Stimulated activated CD8-positive, alpha-beta memory T cell treated with anti-CD3 and anti-CD28 coated beads, Interleukin-7, amount 100 ng/mL, for 4 hours (primary cell): ENCODE results near the gene MAPK4.

Experiments
- DNase-seq, 2 donors: peaks; one replicate each; pipeline ENCODE4 v3.0.0-alpha.2; 2020; ENCODE audit warnings: low read depth in 2 of 2

MAPK4 gene

DNA sequence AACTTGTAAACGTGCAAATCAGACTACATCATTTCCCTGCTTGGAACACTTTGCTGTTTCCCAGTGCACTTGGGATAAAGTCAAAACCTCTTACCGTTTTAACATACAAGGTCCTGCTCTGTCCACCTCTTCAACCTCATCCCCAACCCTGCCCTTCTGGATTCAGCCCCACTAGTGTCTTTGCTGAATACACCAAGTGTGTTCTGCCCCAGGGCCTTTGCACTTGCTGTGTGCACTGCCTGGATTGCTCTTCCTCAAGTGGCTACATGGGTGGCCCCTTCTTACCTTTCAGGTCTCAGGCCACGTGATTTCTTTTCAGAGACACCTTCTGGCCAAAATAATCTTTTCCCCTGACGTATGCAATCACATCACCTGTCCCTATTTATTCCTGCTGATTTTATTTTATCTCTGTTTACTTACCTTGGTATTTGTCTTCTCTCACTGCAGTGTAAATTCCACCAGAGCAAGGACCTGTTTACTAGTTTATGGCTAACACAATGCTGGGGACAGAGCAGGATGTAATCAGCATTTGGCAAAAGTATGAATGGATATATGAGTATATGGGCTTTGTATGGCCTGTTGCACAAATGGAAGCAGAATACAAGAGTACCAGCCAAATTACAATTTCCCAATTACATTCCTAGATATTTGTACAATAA is 63.9 kb downstream of the MAPK4 start:
- no peak for DNase-seq

GRCh38 chr18:50624981-50625380 is 65.1 kb downstream of the MAPK4 start:
- no peak for DNase-seq

DNA sequence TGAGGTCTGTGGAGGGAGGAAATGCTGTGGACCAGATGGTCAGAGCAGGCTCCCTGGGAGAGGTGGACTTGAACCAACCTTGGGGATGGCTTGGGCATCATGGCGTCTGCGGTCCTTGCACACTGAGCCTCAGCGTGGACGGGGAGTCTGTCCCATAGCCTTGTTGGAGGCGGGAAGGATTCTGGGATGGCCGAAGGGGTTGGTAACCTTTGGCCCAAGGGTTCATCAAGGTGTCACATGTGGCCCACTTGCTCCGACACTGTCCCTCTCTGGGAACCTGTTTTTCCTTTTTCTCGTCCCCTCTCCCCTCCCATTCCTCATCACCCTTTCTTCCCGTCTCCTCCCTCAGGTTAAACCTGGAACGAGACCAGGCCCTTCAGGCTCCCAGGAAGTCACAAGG is 66.4 kb downstream of the MAPK4 start:
- no peak for DNase-seq

GRCh38 chr18:50627594-50628532 is 68.0 kb downstream of the MAPK4 start:
- DNase-seq, result no peak

- DNase-seq, result no peak
Observed at GRCh38 chr18:50628533-50628905, 68.6 kb downstream of the MAPK4 start.

DNA sequence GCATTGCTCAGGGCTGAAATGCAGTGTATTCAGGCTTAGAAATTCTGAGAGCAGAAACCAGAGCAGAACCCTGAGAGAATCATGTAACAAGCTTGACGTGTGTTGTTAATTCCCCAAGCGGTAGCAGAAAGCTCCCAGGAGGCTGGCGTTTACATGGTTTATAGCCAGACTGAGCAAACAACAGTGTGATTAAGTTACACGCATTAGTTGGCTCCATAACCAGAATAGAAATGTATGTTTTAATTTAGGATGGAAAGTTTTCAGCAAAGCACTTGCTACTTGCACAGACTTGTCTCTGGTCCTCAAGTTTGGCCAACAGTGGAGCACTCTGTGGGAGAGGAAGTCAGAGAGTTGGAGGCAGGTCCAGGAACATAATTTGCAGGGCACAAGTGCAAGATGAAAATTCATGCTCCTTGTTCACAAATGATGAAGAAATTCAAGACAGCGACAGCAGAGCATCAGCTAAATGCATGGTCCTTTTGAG is 69.3 kb downstream of the MAPK4 start:
- no peak for DNase-seq

GRCh38 chr18:50630895-50631294 is 71.0 kb downstream of the MAPK4 start:
- no peak for DNase-seq

DNA sequence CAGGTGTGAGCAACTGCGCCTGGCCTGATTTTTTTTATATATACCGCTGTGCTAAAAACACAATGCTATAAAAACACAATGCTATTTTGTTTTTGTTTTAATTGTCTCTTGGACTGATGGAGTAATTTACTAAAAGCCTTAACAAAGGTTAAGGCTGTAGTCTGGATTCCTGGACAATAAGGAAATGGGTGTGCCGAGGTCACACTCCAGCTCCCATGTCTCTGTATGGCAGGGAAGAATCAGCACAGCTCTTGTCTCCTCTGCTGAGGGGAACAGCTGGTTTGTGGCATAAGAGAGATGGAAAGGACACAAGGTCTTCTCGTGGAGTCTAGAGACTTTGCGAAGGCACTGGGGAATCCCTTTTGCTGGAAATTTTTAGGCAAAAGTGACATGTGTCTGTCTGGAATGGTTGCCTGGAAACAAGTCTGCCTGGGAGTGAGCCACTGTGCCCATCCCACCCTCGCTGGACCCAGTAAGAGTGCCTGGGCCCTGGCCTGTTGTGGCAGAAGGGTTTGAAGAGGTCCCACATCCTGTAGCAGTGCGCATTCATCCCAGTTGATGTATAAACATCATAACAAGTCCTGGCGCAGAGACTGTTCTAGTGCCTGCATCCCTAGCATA is 73.1 kb downstream of the MAPK4 start:
- no peak for DNase-seq

- DNase-seq, result no peak
Observed at GRCh38 chr18:50633992-50634391, 74.1 kb downstream of the MAPK4 start.

GRCh38 chr18:50636366-50637057 is 76.6 kb downstream of the MAPK4 start:
- DNase-seq, result no peak

- DNase-seq, result no peak
Observed at GRCh38 chr18:50638016-50638883, 78.4 kb downstream of the MAPK4 start.

DNA sequence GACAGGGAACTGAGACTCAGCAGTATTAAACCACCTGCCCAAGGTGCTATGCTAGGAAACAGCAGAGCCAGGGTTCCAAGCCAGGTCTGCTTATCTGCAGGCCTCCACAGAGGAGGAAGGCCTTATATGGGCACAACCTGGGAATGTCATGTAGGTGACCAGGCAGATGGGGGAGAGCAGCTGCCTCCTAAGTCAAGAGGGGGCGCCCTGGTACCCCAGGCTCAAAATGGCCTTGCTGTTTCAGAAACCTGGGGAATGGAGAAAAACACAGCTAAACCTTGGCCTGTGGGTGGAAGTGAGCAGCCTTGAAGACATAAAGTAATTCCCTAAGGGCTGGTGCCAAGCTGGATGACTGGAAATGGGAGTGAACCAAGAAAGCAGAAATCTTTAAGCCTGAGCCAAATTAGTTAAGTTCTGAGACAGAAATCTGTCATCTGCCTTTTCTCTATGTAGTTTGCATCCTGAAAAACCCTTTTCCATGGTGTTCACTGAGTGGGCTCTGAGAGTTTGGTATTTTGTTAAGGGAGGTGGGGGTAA is 79.1 kb downstream of the MAPK4 start:
- DNase-seq, result no peak

- no peak for DNase-seq
Observed at GRCh38 chr18:50639711-50640110, 79.8 kb downstream of the MAPK4 start.

DNA sequence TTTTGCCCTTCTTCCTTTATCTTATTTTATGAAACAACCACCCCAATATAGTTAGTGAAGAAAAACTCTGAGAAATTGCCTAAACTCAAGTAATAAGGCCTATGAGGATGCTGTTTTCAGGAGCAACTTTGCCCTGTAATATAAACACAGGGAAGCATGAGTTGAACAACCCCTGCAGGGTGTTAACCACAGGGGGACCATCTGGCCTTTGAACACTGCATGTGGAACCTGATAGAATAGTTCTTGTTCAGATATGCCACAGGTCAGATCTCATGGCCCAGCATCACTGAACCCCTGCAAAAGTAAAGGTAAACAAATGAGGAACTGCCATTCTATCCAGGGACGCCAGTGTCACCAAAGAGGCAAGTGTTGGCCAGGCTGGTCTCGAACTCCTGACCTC is 82.6 kb downstream of the MAPK4 start:
- DNase-seq, result no peak

DNA sequence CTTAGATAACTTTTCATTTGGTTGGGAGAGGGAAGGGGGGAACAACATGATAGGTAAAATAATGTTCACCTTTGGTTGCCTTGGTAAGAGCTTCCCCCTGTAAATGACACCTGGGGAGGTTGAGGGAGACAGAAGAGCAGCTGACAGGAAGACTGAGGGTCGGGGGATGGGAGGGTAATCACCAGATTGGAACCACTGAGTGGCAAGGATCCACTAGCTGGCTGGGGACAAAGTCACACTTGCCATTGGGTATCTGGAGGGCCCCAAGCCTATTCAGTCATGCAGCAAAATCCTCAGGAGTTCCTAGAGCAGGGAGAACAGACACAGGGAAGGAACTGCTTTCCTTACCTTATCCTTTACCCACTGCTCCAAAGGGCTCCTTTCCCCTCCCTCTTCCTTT is 84.3 kb downstream of the MAPK4 start:
- DNase-seq, result no peak

DNA sequence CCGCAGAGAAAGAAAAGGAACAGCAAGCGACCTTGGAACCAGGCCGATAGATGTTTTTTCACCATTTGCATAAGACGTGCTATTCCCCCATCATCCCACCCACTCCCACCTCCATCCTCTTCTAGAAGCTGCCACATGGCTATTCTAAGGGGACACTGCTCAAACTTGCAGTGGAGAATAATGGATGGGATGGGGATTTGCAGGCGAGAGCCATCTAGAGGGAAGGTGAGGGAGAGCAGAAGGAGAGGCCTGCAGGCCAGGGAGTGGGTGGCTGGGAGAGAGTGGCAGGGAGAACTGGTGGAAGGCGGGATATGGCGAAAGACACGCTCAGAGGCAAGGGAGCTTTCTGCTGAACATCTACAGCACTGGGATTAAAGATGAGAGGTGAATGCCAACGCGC is 84.9 kb downstream of the MAPK4 start:
- DNase-seq, result no peak

DNA sequence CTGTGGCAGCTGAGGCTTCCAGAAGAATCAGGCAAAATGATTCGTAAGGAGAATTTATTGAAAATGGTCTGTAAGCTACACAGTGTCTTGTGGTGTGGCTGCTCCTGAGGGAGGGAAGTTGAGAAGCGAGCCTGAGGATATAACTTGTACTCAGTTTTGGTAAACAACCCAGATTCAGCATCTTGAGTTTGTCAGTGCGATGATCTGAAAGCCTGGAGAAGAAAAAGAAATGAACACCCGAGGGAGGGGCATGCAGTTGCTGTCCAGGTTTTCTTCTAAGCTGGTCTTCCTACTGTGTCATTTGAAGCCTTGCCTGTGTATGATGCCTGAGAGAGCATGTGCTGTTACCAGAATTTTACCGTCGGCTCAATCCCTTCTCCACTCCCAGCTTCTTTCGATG is 87.3 kb downstream of the MAPK4 start:
- DNase-seq, result no peak

GRCh38 chr18:50647792-50648191 is 87.9 kb downstream of the MAPK4 start:
- DNase-seq, result no peak

- no peak for DNase-seq
Observed at GRCh38 chr18:50649821-50650220, 89.9 kb downstream of the MAPK4 start.

DNA sequence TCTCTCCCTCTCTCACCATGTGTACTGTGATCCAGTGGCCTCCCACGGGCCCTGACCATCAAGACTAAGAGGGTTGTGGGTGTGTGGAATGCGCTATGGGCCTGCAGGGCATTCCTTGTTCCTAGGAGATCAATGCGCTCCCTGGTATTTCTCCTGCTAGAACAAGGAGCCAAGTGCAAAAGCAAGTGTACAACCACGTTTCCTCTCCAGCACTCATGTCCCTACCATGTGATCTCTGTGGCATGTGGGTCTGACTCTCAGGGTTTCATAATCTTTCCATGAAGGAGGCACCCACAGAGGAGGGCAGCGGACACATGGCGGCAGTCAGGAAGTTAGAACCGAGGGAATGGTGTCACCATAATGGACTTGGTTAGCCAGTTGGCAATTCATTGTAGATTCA is 91.4 kb downstream of the MAPK4 start:
- no peak for DNase-seq
